ENCODE data around the gene AHCY.
"Not testable (repeated sequence)": the region's sequence is repeated elsewhere in the genome, so short reads cannot be mapped to it uniquely, and the experiment has no call there.

The AHCY gene

DNA sequence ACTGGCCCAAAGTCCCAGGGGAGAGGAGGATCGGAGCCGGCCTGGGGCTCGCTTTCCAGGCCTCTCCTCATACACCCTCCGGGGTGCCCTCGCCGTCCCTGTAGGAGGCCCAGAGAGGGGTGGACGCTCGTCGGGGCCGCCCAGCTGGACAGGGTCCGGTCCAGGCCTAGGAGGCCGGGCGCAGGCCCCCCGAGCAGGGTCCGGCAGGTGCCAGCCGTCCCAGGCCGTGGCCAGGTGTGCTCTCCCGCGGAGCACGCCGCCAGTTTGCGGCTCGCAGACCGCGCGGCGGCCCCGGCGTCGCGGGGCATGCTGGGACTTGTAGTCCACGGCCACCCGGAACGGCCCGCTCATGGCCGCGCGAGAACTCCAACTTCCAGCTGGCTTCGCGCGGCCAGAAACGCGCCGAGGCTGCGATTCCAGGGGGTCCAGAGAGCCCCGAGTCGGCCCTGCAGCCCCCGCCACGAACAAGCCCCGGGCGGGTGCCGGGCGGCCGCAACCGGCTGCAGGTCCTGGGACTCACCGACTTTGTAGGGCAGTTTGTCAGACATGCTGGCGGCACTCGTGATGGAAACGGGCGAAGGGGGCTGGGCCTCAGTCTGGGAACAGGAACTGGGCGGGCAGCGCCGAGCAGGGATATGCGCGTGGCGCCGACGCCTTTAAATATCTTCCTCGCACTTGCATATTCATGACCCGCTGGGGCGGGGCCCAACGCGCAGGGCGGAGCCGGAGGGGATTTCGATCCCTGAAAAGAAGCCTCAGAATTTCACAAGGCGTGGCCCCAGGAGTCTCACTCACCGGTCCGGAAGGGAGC is at the start of gene AHCY:
Gene AHCY, minus strand, starts transcription at position 633 of the 811 bp plus-strand sequence. Its CDS starts 85 bp downstream, at position 548.
- DNase-seq (ENCODE audit: low spot score) = peak; percentile 97

DNA sequence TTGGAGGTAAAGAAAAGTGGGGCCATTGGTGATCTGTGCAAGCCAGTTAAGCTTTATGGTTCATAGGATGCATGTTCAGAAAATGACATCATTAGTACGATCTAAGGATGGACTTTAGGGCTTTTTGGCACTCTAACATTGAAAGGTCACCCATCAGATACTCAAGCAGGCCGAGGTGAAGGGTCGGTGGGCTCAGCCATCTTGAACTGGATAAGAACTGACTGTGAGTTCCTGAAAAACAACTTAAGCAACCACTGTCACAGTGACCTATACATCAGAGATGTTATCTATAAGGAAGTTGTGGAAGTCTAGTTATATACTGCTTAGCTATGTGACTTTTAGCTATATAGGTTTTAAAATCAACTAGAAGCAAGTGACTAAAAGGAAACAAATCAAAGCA is 46.9 kb upstream of the AHCY start:
- DNase-seq (ENCODE audit: low spot score) = no peak
- TF ChIP-seq, protein P1, sequence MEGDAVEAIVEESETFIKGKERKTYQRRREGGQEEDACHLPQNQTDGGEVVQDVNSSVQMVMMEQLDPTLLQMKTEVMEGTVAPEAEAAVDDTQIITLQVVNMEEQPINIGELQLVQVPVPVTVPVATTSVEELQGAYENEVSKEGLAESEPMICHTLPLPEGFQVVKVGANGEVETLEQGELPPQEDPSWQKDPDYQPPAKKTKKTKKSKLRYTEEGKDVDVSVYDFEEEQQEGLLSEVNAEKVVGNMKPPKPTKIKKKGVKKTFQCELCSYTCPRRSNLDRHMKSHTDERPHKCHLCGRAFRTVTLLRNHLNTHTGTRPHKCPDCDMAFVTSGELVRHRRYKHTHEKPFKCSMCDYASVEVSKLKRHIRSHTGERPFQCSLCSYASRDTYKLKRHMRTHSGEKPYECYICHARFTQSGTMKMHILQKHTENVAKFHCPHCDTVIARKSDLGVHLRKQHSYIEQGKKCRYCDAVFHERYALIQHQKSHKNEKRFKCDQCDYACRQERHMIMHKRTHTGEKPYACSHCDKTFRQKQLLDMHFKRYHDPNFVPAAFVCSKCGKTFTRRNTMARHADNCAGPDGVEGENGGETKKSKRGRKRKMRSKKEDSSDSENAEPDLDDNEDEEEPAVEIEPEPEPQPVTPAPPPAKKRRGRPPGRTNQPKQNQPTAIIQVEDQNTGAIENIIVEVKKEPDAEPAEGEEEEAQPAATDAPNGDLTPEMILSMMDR (IDR thresholded peaks at IDR 0.05; ENCODE audit: extremely low read depth, missing control alignments) = no peak

More for the DNA sequence above, at the start of gene AHCY:
- TF ChIP-seq, protein P1 (IDR thresholded peaks at IDR 0.05; ENCODE audit: extremely low read depth, missing control alignments) = no peak

DNA sequence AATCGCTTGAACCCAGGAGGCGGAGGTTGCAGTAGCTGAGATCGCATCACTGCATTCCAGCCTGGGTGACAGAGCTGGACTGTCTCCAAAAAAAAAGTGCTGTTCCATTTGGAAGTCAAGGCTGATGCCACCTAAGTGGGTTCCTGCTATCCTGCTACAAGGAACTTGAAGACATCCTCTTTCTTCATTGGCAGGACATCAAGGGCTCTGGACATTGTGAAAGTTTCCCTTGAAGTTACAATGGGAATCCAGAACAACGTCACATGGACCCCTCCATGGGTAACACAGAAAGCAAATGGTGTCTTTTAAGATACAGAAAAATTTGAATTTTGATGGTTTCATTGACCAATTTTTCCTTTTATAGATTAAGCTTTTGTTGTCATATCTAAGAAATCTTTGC is 44.4 kb upstream of the AHCY start:
- TF ChIP-seq, protein P1 (IDR thresholded peaks at IDR 0.05; ENCODE audit: extremely low read depth, missing control alignments) = no peak
- no peak for DNase-seq (ENCODE audit: low spot score)

DNA sequence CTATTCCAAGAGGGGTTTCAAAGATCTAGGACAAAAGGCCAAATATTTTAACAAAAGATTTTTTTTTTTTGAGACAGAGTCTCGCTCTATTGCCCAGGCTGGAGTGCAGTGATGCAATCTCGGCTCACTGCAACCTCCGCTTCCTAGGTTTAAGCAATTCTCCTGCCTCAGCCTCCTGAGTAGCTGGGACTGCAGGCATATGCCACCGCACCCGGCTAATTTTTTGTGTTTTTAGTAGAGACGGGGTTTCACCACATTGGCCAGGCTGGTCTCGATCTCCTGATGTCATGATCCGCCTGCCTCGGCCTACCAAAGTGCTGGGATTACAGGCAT is 43.3 kb upstream of the AHCY start:
- not testable (repeated sequence) for DNase-seq (ENCODE audit: low spot score)

DNA sequence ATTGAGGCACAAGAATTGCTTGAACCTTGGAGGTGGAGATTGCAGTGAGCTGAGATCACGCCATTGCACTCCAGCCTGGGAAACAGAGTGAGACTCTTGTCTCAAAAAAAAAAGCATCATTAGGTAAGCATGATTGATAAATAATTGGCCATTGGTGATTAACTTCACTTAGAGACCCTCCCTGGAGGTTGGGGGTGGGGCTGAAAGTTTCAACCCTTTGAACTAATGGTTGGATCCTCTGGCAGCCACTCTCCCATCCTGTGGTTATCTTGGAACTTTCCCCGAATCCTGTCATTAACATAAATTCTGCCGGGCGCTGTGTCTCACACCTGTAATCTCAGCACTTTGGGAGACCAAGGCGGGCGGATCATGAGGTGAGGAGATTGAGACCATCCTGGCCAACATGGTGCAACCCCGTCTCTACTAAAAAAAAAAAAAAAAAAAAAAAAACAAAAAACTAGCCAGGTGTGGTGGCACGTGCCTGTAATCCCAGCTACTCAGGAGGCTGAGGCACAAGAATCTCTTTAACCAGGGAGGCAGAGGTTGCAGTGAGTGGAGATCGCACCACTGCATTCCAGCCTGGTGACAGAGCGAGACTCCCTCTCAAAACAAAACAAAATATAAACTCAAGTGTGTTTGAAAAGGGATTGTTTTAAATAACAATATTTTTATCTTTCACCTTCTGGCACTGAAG is 42.8 kb upstream of the AHCY start:
- DNase-seq (ENCODE audit: low spot score) = not testable (repeated sequence)

DNA sequence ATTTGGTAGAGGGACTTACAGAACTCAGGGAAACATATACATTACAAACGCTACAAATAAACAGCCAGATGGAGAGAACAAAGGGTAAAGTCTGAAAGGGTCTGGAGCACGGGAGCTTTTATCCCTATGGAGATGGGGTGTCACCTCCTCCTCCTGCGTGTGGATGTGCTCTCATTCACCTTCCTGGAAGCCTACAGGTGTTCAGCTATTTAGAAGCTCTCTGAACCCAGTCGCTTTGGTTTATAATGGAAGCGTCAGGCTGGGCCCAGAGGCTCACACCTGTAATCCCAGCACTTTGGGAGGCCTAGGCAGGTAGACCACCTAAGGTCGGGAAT is 42.2 kb upstream of the AHCY start:
- TF ChIP-seq, protein P1 (IDR thresholded peaks at IDR 0.05; ENCODE audit: extremely low read depth, missing control alignments) = no peak

DNA sequence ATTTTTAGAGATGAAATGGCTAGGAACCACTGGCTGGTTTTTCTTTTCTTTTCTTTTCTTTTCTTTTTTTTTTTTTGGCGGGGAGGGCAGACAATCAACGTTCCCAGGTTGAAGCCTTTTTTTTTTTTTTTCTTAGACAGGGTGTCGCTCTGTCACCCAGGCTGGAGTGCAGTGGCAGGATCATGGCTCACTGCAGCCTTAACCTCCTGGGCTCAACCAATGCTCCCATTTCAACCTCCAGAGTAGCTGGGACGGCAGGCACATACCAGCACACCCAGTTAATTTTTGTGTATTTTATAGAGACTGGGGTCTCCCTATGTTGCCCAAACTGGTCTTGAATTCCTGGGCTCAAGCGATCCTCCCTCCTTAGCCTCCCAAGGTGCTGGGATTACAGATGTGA is 41.1 kb upstream of the AHCY start:
- TF ChIP-seq, protein P1 (IDR thresholded peaks at IDR 0.05; ENCODE audit: extremely low read depth, missing control alignments) = no peak
- DNase-seq (ENCODE audit: low spot score) = no peak

More for the DNA sequence above, 42.2 kb upstream of the AHCY start:
- DNase-seq (ENCODE audit: low spot score) = no peak

DNA sequence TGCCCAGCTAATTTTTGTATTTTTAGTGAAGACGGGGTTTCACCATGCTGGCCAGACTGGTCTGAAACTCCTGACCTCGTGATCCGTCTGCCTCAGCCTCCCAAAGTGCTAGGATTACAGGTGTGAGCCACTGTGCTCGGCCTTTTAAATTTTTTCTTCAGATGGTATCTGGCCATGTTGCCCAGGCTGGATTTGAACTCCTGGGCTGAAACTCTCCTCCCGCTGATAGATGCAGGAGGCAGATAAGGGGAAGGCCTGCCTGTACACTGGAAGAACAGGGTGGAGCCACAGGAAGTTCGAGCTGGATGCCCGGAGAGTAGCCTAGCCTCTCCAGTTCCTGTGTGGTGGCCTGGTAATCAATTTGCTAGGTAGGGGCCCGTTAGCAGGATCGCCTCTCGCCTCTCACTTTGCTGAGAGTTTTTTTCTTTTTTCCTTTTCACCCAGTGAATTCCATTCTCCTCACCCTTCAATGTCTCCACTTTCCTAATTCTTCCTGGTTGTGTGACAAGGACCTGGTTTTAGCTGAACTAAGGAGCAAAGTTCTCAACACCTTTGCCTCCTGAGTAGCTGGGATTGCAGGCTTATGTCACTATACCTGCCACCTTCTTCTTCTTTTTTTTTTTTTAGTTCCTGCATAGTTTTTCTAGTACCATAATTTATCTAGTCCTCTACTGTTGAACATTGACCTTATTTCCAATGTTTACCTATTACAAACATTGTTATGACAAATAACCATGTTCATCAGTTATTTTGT is 40.5 kb upstream of the AHCY start:
- DNase-seq (ENCODE audit: low spot score) = no peak
- TF ChIP-seq, protein P1 (IDR thresholded peaks at IDR 0.05; ENCODE audit: extremely low read depth, missing control alignments) = no peak

DNA sequence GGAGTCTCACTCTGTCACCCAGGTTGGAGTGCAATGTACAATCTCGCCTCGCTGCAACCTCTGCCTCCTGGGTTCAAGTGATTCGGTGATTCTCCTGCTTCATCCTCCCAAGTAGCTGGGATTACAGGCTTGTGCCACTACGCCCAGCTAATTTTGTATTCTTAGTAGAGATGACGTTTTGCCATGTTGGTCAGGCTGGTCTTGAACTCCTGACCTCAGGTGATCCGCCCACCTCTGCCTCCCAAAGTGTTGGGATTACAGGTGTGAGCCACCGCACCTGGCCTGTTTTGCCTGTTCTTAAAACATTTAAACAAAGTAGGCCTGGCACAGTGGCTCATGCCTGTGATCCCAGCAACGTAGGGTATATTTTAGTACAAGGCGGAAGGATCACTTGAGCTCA is 38.0 kb upstream of the AHCY start:
- DNase-seq (ENCODE audit: low spot score) = not testable (repeated sequence)

DNA sequence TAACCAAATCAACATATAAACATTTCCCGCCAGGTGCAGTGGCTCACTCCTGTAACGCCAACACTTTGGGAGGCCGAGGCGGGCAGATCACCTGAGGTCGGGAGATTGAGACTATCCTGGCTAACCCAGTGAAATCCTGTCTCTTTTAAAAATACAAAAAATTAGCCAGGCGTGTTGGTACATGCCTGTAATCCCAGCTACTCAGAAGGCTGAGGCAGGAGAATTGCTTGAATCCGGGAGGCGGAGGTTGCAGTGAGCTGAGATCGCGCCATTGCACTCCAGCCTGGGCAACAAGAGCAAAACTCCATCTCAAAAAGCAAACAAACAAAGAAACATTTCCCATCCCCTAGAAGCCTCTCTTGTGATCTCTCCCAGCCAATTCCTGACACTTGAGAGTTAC is 37.6 kb upstream of the AHCY start:
- DNase-seq (ENCODE audit: low spot score) = not testable (repeated sequence)

Measured in GM20000 (cell line).